H9 (cell line): ENCODE data around the gene ADGRG1. TPM values are rescaled to one million over a fixed set of nuclear protein-coding genes. Genes with fewer than 3 reads are reported as not detected.

Source experiments
- DNase-seq: peaks from one replicate; pipeline ENCODE4 v3.0.0-alpha.2; 2017
- H2AFZ ChIP-seq: one replicate; pipeline ENCODE4 v1.6.1; 2013; ENCODE audit warnings: mild to moderate bottlenecking, low read length, control low read depth, moderate library complexity
- H2AK5ac ChIP-seq: 2 replicates; pipeline ENCODE4 v1.6.1; 2013; ENCODE audit warnings: low read length, control low read depth, mixed read lengths; ENCODE audit not compliant: insufficient read length
- H2BK120ac ChIP-seq: one replicate; pipeline ENCODE4 v1.6.1; 2013; ENCODE audit warnings: low read depth, mild to moderate bottlenecking, low read length, control low read depth, inconsistent platforms; ENCODE audit not compliant: poor library complexity, severe bottlenecking
- H2BK12ac ChIP-seq: 2 replicates; pipeline ENCODE4 v1.6.1; 2013; ENCODE audit warnings: low read length, control low read depth, mixed read lengths, low read depth; ENCODE audit not compliant: insufficient read length
- H2BK15ac ChIP-seq: 2 replicates; pipeline ENCODE4 v1.6.1; 2013; ENCODE audit warnings: low read depth, low read length, control low read depth
- H2BK20ac ChIP-seq: one replicate; pipeline ENCODE4 v1.6.1; 2013; ENCODE audit warnings: low read depth, mild to moderate bottlenecking, low read length, control low read depth, inconsistent platforms; ENCODE audit not compliant: poor library complexity, severe bottlenecking
- H2BK5ac ChIP-seq: 2 replicates; pipeline ENCODE4 v1.6.1; 2013; ENCODE audit warnings: low read length, control low read depth, mixed read lengths; ENCODE audit not compliant: insufficient read length
- H3K14ac ChIP-seq: 2 replicates; pipeline ENCODE4 v1.6.1; 2013; ENCODE audit warnings: low read length, control low read depth; ENCODE audit not compliant: insufficient read depth
- H3K18ac ChIP-seq: 2 replicates; pipeline ENCODE4 v1.6.1; 2013; ENCODE audit warnings: low read depth, mild to moderate bottlenecking, mixed read lengths, low read length, control low read depth; ENCODE audit not compliant: insufficient read length
- H3K23ac ChIP-seq: 2 replicates; pipeline ENCODE4 v1.6.1; 2013; ENCODE audit warnings: low read length, control low read depth, mixed read lengths, low read depth; ENCODE audit not compliant: insufficient read length
- H3K23me2 ChIP-seq: 2 replicates; pipeline ENCODE4 v1.6.1; 2013; ENCODE audit warnings: low read depth, mild to moderate bottlenecking, mixed read lengths, low read length, control low read depth; ENCODE audit not compliant: insufficient read length, poor library complexity, severe bottlenecking
- H3K27ac ChIP-seq: 2 replicates; pipeline ENCODE4 v1.5.1; 2013; ENCODE audit warnings: low read length, control low read depth, mixed read lengths, low read depth; ENCODE audit not compliant: insufficient read length
- H3K27me3 ChIP-seq: 2 replicates; pipeline ENCODE4 v1.6.1; 2013; ENCODE audit warnings: low read length, control low read depth, inconsistent platforms; ENCODE audit not compliant: insufficient read depth
- H3K4ac ChIP-seq: 2 replicates; pipeline ENCODE4 v1.6.1; 2013; ENCODE audit warnings: low read depth, mild to moderate bottlenecking, control low read depth, inconsistent platforms, low read length, moderate library complexity
- H3K4me1 ChIP-seq: 2 replicates; pipeline ENCODE4 v1.6.1; 2013; ENCODE audit warnings: low read length, control low read depth, inconsistent platforms; ENCODE audit not compliant: insufficient read depth
- H3K4me2 ChIP-seq: 2 replicates; pipeline ENCODE4 v1.6.1; 2013; ENCODE audit warnings: low read length, control low read depth, mixed read lengths; ENCODE audit not compliant: insufficient read length, insufficient read depth
- H3K56ac ChIP-seq: 2 replicates; pipeline ENCODE4 v1.6.1; 2013; ENCODE audit warnings: low read depth, mild to moderate bottlenecking, mixed read lengths, low read length, control low read depth; ENCODE audit not compliant: insufficient read length
- H3K79me1 ChIP-seq: 2 replicates; pipeline ENCODE4 v1.6.1; 2013; ENCODE audit warnings: low read depth, mild to moderate bottlenecking, moderate library complexity, low read length, control low read depth, inconsistent platforms; ENCODE audit not compliant: insufficient read depth, poor library complexity, severe bottlenecking
- H3K79me2 ChIP-seq: 2 replicates; pipeline ENCODE4 v1.6.1; 2013; ENCODE audit warnings: low read length, control low read depth, inconsistent platforms; ENCODE audit not compliant: insufficient read depth
- H3K9ac ChIP-seq: 2 replicates; pipeline ENCODE4 v1.6.1; 2013; ENCODE audit warnings: low read length, control low read depth, mixed read lengths; ENCODE audit not compliant: insufficient read length; ENCODE audit errors: extremely low read depth
- H3K9me3 ChIP-seq: one replicate; pipeline ENCODE4 v1.6.1; 2013; ENCODE audit warnings: low read depth, low read length, inconsistent platforms; ENCODE audit not compliant: control insufficient read depth
- H3T11ph ChIP-seq: one replicate; pipeline ENCODE4 v1.6.1; 2013; ENCODE audit warnings: mild to moderate bottlenecking, low read length, control low read depth, inconsistent platforms
- H4K20me1 ChIP-seq: one replicate; pipeline ENCODE4 v1.6.1; 2013; ENCODE audit not compliant: control insufficient read depth, insufficient read length, insufficient read depth
- H4K5ac ChIP-seq: 2 replicates; pipeline ENCODE4 v1.6.1; 2013; ENCODE audit warnings: low read depth, mild to moderate bottlenecking, mixed read lengths, low read length, control low read depth; ENCODE audit not compliant: insufficient read length
- H4K8ac ChIP-seq: replicated peaks from 2 replicates; pipeline ENCODE4 v1.6.1; 2013; ENCODE audit warnings: low read length, control low read depth, mixed read lengths, low read depth; ENCODE audit not compliant: insufficient read length
- H4K91ac ChIP-seq: 2 replicates; pipeline ENCODE4 v1.6.1; 2013; ENCODE audit warnings: low read depth, mild to moderate bottlenecking, moderate library complexity, mixed read lengths, low read length, control low read depth; ENCODE audit not compliant: insufficient read length
- H3K27ac Mint-ChIP-seq, 3 experiments: 2 replicates in 2 of 3; 3 replicates in 1 of 3; pipeline ENCODE4 v1.8.0; 2020 to 2021; ENCODE audit warnings: mixed read lengths in 3 of 3, mild to moderate bottlenecking in 1 of 3, moderate library complexity in 1 of 3
- H3K27me3 Mint-ChIP-seq: 2 replicates; pipeline ENCODE4 v1.8.0; 2021; ENCODE audit warnings: low read depth, mild to moderate bottlenecking, moderate library complexity, mixed read lengths
- H3K36me3 Mint-ChIP-seq, 3 experiments: 2 replicates in 2 of 3; 3 replicates in 1 of 3; pipeline ENCODE4 v1.8.0; 2020 to 2021; ENCODE audit warnings: low read depth in 3 of 3, mixed read lengths in 3 of 3; ENCODE audit not compliant: insufficient read depth in 1 of 3
- H3K4me1 Mint-ChIP-seq, 2 experiments: 2 replicates each; pipeline ENCODE4 v1.8.0; 2020; ENCODE audit warnings: mixed read lengths in 2 of 2
- H3K4me3 Mint-ChIP-seq, 2 experiments: 2 replicates in 1 of 2; 3 replicates in 1 of 2; pipeline ENCODE4 v1.8.0; 2020 to 2021; ENCODE audit warnings: mild to moderate bottlenecking in 2 of 2, mixed read lengths in 2 of 2, moderate library complexity in 1 of 2
- H3K9me3 Mint-ChIP-seq, 2 experiments: 2 replicates in 1 of 2; 3 replicates in 1 of 2; pipeline ENCODE4 v1.8.0; 2020; ENCODE audit warnings: mild to moderate bottlenecking in 2 of 2, mixed read lengths in 2 of 2, moderate library complexity in 1 of 2
- WGBS: extraction: QIAGEN DNeasy Blood & Tissue Kit; methylation state at CpG from one replicate; pipeline ENCODE4 v1.1.7; 2013; ENCODE audit warnings: missing lambda C conversion rate, low lambda C conversion rate, mixed read lengths; ENCODE audit not compliant: insufficient read length; ENCODE audit errors: extremely low coverage; 5-methylcytosine and 5-hydroxymethylcytosine counted together
- total RNA-seq: library from RNA; stranded (reverse); gene quantifications from 2 replicates; pipeline ENCODE4 v1.2.1, GENCODE V29; 2021
- TF ChIP-seq, protein P1 (sequence below): fragments of 200-600 bp; sonication (generic); conservative IDR thresholded peaks from 3 replicates; pipeline ENCODE4 v1.8.0; 2021; ENCODE audit warnings: antibody characterized with exemption, mild to moderate bottlenecking

ADGRG1 gene
- total RNA-seq, 1 experiment from 2014 or later = 1.1 TPM

DNA sequence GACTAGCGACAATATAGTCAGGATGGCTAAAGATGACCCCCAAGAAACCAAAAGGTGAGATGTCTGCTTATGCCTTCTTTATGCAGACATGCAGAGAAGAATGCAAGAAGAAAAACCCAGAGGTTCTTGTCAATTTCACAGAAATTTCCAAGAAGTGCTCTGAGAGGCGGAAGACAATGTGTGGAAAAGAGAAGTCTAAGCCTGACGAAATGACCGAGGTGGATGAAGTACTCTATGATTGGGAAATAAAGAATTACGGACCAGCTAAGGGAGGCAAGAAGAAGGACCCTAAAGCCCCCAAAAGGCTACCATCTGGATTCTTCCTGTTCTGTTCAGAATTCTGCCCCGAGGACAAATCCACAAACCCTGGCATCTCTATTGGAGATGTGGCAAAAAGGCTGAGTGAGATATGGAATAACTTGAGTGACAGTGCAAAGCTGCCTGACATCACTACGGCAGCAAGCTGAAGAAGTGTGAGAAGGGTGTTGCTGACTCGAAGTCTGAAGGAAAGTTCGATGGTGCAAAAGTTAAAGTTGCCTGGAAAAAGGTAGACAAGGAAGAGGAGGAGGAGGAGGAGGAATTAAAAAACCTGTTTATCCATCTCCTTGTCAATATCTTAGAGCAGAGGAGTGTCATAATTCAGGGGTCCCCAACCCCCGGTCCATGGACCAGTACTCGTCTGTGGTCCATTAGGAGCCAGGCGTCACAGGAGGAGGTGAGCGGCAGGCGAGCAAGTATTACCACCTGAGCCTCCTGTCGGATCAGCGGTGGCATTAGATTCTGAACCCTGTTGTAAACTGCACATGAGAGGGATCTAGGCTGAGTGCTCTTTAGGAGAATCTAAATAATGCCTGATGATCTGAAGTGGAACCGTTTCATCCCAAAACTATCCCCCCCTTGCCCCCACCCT lies 25.1 kb upstream of the ADGRG1 start:
- Histone ChIP-seq H2AK5ac (no peak overlapping the region), H3T11ph (no peak overlapping the region), H2BK12ac (no peak overlapping the region), H3K4me2 (no peak overlapping the region), H4K8ac (no peak overlapping the region), H2BK15ac (no peak overlapping the region), H2AFZ (no peak overlapping the region), H3K18ac (no peak overlapping the region), H2BK120ac (no peak overlapping the region), H3K27me3 (no peaks in the 10 kb centered on the region), H4K91ac (no peak overlapping the region), H3K14ac (no peak overlapping the region), H3K56ac (no peak overlapping the region), H3K23me2 (no peaks in the 10 kb centered on the region), H3K9ac (no peak overlapping the region), H2BK5ac (no peak overlapping the region), H3K27ac (no peak overlapping the region), H3K79me2 (no peaks in the 10 kb centered on the region), H4K20me1 (no peaks in the 10 kb centered on the region), H4K5ac (no peak overlapping the region), H3K4me1 (no peaks in the 10 kb centered on the region), H2BK20ac (no peak overlapping the region), H3K23ac (no peak overlapping the region), H3K4ac (no peak overlapping the region), H3K9me3 (no peaks in the 10 kb centered on the region), H3K79me1 (no peaks in the 10 kb centered on the region)
- no peak for DNase-seq
- Mint-ChIP-seq H3K4me1 (peaks cover 1 to 5% of the 10 kb centered on the region in 2 experiments; a peak in 2 of 4 replicates), H3K27me3 (peaks cover 30% of the 10 kb centered on the region), H3K36me3 (no peaks in the 10 kb centered on the region), H3K9me3 (no peaks in the 10 kb centered on the region; a peak in 1 of 5 replicates), H3K4me3 (no peak overlapping the region), H3K27ac (no peak overlapping the region)
- TF ChIP-seq, protein P1, sequence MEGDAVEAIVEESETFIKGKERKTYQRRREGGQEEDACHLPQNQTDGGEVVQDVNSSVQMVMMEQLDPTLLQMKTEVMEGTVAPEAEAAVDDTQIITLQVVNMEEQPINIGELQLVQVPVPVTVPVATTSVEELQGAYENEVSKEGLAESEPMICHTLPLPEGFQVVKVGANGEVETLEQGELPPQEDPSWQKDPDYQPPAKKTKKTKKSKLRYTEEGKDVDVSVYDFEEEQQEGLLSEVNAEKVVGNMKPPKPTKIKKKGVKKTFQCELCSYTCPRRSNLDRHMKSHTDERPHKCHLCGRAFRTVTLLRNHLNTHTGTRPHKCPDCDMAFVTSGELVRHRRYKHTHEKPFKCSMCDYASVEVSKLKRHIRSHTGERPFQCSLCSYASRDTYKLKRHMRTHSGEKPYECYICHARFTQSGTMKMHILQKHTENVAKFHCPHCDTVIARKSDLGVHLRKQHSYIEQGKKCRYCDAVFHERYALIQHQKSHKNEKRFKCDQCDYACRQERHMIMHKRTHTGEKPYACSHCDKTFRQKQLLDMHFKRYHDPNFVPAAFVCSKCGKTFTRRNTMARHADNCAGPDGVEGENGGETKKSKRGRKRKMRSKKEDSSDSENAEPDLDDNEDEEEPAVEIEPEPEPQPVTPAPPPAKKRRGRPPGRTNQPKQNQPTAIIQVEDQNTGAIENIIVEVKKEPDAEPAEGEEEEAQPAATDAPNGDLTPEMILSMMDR = no peak
- WGBS = no CpG with 5 or more reads among the region's 17 CpGs
